SKM-1 (cell line): ENCODE results near the gene AGAP1.
"Not testable (repeated sequence)": the region's sequence is repeated elsewhere in the genome, so short reads cannot be mapped to it uniquely, and the experiment has no call there.

Experiments used
- DNase-seq: peaks from one replicate; lab custom pipeline; 2025; ENCODE audit not compliant: unreplicated experiment; lab: John Stamatoyannopoulos, UW

AGAP1 gene

DNA sequence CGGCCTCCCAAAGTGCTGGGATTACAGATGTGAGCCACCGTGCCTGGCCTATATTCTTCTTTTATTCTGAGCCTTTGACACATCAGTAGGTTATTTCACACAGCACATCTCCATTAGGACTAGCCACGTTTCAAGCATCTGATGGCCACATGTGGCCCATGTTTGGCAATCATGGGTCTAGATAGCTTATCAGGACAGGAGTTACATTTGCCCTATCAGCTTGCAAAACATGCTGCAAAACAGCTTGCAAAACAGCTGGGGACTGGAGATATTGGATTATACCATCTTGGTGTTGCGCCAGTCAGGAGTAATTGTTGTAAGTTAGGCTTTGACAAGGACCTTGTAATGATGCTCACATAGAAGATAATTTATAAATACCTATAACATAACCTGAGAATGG, 579.4 kb downstream of the AGAP1 start:
- DNase-seq, result no peak

DNA sequence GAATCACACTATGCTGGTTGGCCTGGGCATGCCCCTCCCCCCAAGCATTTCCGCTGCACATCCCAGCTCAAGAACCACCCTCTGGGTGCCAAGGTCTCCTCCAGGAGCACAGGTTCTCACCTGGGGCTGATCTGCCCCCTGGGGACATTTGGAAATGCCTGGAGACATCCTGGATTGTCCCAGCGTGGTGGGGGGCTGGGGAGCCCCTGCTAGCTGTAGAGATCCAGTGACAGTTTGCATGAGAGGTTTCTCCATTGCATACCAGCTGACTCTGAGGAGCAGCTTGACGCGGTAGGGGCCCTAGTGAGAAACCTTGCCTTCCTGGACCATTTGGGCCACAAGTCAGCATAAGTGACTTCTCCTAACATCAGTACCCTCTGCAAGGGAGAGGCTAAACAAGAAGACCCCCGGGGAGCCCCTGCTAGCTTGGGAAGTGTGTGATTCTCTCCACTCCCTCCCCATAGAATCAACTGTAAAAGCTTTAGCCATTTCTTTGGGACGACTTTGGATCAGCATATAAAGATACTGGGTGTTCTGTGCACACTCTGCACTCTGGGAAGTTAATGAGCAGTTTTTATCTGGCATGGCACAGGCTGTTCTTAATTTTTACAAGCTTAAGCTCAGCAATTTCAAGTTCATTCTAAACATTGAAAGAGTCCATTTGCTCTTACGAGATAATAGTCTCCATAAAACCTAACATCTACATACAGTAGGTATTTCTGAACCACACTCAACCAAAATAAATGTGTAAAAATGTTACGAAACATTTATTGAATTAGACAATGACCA, 580.2 kb downstream of the AGAP1 start:
- no peak for DNase-seq

DNA sequence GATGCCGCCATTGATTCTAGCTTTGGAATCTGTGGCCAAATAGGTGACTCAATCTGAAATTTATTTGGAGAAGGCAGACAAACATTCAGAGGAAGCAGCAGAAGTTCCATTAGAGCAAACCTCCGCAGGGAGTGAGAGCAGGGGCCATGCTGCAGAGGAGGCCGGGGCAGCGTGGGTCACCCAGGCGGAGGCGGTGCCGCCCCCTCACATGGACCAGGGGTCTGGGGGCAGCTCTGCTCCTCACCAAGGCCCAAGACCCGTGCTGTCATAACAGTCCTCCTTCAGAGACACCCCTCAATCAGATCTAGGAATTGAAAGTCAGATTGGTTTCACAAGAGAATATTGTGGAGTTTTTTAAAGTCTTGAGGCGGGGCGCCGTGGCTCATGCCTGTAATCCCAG, 582.0 kb downstream of the AGAP1 start:
- no peak for DNase-seq

DNA sequence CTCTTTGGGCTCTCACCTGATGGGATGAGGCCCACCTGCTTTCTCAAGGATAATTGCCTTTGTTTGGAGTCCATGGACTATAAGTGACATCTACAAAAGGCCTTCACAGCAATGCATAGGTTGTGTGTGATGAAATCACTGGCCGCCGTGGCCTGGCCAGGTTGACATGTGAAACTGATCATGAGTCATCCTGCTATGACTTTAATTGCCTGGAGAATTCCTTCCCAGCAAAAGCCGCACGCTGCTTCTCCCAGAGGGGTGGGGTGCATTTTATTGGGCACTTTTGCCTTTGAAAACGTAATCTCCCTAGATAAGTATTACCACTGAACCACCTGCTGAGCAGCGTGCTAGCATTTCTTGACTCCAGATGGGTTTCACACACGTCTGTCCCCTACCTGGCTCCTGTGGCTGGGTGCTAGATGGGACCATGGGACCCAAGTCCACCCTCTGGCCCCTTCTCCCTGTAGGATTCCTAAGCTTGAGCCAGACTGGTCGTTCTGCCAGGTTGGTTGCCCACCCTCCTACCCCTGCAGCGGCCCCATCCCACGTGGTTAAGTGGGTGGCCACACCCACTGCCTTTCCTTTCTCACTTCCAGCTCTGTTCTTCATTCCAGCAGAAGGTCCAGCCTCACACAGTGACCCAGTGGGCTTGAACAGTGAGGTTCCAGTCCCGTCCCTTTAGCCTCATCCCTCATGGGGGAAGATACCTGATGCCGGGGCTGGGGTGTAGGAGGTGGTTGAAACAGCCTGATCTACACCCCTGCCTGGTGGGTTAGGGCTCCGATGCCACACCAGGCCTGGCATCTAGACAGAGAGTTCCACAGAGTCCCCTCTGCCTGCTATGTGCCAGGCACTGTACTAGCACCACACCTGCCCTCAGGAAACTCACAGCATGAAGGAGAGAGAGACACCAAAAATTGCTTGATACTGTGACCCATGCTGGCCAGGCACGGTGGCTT, 584.7 kb downstream of the AGAP1 start:
- DNase-seq, result no peak

DNA sequence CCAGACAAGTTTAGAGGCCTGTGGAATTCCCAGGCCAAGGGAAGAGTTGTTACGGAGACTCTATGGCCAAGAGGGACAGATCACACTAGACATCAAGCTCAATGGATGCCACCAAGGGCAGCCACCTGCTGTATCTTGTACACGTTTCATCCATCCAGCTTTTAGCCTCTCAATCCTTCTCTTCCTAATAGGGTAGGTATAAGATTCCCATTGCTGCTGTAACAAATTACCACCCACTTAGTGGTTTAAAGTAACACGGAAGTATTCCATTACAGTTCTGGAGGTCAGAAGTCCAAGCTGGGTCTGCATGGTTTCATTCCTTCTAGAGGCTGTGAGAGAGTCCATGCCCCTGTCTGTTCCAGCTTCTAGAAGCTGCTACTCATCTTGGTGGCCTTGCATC, 586.6 kb downstream of the AGAP1 start:
- DNase-seq, result no peak

DNA sequence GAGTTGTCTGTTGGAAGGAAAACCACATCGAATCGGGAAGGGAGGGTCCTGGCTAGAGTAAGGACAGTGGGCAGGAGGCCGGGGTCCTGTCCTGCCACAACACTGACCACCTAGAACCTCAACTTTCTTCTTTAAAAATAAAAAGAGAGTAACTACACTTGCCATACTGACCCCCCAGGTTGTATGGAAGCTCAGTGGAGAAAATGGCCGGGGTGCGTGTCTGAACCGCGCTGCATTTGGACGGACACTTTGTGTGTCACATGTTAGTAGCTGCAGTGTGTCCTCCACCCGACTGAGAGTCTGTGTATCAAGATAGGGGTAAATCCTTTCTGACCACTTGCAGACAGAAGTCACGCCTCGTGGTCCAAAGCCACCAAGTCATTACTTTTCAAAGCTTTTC, 587.3 kb downstream of the AGAP1 start:
- no peak for DNase-seq

DNA sequence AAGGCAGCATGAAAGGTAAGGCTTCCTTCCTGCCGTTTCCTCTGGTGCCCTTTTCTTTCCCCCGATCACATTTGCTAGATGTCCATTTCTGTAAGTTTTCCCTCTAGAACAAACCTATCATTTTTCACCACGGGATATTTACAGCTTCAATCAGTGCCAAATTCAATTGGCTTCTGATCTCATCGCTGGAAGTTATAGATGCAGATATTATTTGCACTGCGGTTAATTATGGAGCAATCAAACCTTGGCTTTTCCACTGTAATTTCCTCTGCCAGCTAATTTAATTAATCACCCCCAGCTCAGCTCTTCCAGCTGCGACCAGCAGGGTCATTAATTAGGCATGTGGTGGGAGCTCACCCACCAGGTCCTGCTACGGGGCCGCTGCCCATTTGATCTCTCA, 588.2 kb downstream of the AGAP1 start:
- no peak for DNase-seq

DNA sequence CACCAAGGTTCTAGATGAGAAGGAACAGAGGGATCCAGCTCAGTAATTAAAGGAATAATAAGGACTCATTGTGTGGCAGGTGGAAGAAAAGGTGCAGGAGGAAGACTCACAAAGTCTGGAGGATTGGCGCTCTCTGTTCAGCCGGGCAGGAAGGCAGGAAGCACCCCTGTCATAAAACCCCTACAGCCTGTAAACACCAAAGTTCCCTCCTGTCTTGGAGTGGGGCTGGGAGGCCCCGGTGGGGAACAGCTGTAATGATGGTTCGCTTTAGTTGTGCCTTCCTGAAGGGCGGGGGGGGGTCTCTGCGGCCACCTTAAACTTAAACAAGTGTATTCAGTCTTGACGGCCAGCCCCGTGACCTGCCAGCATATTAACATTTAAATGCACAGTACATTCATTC, 590.1 kb downstream of the AGAP1 start:
- no peak for DNase-seq

DNA sequence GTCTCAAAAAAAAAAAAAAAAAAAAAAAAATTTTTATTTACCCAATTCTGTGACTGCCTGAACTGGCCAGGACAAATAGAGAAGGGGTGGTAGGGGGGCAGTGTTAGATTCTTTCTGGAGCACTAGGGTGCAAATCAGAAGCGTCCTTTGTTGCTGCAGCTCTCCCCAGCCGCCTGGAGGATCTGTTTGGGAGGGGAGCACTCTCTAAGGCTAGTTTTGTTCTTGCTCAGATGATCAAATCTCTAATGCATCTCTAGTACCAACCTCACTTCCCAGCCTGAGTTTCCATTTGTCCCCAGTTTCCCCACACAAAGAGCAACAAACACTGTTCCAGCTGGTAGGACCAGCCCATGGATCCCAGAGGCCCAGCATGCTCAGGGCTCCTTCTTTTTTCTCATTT, 591.4 kb downstream of the AGAP1 start:
- DNase-seq, result no peak

DNA sequence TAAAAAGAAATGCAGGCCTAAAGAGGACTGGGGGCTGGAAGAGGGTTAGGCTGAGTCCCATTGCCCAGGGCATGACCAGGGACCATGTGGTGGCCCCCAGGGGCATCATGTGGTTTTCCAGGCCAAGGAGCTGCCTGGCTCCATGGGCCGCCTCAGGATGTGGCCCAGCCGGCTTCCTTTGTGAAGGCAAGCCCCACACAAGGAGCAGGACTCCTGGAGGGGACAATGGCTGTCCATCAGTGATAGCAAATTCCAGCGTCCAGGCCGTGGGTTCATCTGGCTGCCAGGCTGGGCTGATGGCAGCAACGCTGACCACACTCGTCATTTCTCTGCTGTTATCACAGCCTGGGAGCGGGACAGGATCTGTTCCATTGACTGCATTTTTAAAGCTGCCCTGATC, 591.8 kb downstream of the AGAP1 start:
- DNase-seq, result no peak

DNA sequence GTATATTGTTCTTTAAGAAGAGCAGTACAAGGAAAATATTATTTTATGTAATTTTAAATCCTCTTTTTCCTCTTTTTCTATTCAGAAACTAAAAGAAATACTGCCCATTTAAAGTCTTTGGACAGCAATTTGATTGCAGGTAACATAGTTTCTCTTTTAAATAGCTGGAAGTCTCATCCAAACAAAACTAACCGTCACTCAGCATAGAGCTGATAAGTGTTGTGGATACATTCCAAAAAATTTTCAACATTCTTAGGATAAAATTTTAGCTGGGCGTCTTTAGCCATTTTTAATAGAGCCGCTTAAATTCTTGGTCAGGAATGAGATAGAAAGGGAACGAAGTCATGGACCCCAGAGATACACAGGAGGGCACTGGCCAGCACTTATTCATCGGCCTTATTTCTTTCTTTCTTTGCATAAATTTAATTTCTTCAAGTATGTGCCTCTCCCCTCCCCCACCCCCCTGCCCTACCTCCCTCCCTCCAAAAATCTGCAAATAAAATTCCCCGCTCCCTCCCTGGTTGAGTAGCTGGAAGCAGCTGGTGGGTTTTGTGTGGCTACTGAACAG, 592.6 kb downstream of the AGAP1 start:
- no peak for DNase-seq

DNA sequence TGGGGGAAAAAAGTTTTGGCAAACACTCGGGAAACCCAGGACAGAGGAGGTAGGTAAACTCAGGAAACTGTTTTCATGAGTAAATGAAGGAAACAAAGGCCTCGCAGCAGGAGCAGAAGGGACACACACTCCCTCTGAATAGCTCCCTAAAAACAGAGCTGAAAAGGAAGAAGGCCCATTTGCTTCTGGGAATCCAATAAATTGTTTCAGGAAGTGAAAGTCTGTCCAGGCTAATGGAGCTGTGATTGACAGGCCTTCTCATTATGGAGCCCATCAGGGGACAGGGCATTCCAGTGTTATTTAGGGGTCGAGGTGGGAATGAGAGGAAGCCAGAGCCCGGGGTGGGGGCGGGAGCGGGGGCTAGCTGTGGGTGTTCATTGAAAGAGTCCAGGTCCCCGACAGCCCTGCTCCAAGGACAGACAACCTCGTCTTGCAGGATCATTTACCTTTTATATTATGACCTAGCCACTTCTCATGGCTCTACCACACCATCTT, 593.2 kb downstream of the AGAP1 start:
- DNase-seq, result no peak

DNA sequence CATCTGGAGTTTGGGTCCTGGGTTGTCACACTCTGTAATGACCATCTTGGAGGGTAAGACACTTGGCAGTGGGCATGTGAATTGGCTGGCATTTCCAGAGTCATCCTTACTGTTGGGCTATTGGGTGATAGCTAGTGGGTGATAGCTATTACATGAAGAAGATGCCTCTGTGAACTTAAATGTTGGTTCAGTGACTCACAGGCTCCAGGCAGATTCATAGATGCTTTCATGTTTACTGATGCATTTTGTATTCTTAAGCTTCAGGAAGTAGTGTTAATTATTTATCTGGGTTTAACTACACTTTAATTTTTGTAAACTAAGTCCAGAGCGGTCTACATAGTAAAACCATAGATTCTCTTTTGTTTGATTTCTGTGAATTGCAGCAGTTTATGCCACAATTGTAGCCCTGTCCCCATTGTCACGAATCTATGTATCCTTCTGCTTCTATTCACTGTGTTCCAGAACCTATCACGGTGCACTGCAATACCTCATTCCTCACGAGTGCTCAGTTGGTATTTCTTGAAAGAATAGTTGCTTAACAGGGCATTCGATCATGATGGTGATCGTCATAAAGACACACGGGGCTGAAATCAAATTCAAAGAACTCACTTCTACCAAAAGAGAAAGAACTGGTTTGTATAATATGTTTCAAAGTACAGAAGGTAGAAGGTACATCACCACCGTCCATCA, 594.7 kb downstream of the AGAP1 start:
- DNase-seq, result no peak

DNA sequence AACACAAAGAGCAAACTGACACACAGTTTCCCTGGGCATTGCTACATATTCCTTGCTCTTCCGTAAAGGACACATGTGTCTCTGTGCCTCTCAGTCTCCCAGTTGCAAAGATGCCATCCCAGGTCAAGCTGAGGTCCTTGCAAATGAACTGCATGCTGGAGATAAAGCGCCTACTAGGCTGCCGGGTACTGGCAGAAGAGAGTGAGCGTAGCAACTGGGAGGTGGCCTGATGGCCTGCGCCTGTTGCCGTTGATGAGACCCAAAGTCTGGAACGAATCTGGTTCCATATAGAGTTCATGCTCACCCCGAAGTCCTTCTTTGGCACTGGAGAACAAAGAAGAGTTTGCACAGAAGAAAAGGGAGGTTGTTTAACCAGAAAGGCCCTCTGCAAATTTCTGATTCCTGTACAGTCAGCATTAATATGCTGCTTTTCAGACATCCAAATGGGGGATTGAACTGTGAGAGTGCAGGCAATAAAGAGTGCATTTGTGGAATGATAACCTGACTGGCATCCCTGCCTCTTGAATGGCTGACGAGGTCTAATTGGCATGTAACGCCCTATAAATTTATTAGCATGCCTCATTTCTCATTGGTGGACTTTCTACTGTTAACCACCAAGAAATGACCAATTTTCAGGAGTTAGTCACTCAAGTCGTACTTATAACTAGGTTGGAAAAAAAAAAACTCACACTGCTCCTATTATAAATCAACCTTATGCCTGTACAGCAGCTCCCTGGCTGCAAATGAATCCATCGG, 595.6 kb downstream of the AGAP1 start:
- no peak for DNase-seq

DNA sequence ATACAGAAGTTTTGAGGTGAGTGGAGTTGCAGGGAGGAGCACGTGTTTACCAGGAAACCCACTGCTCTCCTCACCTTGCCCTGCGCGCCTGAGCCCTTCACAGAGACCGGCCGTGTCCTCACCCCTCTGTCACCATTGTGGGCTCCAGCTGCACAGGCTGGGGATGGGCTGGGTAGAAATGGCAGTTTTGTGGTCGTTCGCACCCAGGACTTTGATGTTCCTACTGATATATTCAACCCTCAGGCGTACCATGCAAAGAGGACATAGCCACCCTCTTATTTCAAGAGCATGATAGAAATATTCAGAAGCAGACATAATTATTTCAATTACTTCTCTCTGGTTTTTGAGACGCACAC, 596.2 kb downstream of the AGAP1 start:
- no peak for DNase-seq

DNA sequence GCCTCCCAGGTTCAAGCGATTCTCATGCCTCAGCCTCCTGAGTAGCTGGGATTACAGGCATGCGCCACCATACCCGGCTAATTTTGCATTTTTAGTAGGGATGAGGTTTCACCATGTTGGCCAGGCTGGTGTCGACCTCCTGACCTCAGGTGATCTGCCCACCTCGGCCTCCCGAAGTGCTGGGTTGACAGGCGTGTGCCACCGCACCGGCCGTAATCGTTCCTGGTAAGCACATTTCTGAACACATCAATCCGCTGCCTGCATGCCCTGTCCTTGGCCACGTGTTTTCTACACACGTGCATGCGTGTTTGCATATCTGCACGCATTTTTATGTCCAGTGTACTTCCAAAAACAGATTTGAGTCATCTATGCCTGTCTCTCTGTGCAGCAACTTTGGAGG, 597.0 kb downstream of the AGAP1 start:
- DNase-seq, result not testable (repeated sequence)

DNA sequence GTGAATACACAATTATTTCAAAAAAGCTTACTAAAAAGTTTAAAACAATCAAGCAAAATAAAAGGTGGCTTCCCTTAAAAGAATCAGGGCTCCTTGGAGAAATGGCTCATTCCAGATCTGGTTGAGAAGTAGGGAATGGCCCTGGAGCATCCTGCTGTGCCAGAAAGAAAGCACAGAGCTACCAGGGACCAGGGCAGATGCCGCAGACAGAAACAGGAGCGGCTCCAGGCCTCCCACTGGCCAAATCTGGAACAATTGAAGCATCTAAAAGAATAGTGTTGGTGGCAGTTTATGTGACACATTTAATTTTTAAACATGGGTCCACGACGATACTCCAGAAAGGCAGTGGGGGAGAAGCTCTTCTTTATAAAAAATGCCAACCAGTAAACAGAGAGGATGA, 598.9 kb downstream of the AGAP1 start:
- no peak for DNase-seq

DNA sequence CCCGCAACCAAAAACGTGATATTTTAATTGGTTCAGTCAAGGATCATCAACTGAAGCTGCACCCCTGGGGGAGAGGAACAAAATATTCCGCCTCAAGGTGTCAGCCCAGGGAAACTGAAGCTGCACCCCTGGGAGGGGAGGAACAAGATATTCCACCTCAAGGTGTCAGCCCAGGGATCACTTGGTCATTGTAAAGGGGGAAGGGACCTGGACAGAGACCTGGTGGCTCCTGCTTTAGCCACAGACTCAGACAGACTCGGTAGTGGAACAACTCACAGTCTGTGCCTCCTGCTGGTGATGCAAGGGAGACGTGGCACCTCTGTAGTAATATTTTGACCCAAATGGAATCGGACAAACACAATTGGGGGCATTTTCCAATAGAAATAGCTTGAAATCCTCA, 599.3 kb downstream of the AGAP1 start:
- no peak for DNase-seq

DNA sequence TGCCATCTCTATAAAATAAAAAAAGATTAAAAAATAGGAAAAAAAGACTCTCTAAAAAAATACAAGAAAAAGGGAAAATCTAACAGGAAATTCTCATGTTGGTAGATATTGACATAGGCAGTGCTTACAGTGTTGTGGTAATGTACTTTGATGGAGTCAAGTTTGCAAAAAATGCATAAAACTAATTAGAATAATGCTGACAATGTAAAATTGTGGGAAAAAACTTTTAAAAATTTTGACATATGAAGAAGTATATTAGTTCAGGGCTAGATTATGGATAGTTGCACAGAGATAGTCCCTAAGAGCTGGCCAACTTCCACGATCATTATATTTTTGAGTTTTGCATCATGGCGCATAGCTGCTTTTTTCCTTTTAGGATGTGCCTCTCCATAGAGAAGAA, 601.7 kb downstream of the AGAP1 start:
- no peak for DNase-seq

DNA sequence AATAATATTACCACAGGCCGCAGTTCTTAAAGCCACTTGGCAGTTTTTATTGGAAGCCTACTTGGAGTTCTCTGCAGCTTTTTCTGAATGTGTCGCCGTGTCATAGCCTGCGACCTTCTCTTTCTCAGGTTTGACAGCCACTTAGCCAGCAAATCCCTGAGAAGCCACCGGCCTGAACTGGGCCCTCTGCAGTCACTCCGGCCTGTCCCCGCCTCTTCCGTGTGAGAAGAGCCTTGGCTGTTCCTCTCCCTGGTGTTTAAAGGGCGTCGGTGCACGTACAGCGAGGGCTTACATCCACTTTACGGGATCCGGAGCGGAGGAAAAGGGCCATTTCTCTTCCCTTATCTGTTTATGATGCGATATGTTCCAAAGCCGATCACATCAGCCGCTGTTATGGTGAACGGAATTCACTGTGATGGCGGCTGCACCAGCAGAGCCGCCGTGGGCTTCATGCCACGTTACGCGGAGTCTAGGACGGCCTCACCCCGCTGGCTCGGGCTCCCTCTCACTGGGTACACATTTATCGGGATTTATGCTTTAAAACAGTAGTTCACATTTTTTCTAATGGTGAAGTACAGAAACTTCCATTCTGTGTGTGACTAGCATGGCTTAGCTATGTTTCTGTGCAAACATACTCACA, 607.6 kb downstream of the AGAP1 start:
- DNase-seq, result no peak
